GM19193 (cell line): ENCODE results near the gene NEDD9.

Experiments
- POLR2A ChIP-seq: IDR thresholded peaks from 4 replicates; pipeline ENCODE4 v1.6.1; 2011; ENCODE audit not compliant: insufficient read depth, insufficient read length; ENCODE audit errors: extremely low read depth

The NEDD9 gene

GRCh38 chr6:11171952-11172351, 60.5 kb downstream of the NEDD9 start:
- TF ChIP-seq POLR2A = no peak

DNA sequence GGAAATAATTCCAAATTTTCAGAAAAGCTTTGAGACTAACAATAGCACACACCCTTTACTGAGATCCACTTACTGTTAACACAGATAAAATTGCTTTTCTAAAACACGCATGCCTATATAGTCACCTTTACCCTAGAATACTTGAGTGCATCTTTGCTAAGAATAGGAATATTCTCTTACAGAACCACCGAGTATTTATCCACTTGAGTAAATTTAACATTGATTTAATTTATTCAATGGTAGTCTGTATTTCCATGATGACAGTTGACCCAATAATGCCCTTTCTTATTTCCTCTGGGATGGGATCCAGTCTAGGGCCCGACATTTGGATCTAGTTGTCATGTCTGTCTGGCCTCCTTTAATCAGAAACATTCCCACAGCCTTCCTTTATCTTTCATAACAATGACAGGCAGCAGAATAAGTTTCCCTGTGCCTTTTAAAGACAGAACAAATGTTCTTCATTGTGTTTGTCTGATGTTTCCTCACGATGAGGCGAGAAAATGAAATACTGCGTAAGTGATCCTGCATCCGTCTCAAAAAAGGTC, 64.3 kb downstream of the NEDD9 start:
- TF ChIP-seq POLR2A = no peak

DNA sequence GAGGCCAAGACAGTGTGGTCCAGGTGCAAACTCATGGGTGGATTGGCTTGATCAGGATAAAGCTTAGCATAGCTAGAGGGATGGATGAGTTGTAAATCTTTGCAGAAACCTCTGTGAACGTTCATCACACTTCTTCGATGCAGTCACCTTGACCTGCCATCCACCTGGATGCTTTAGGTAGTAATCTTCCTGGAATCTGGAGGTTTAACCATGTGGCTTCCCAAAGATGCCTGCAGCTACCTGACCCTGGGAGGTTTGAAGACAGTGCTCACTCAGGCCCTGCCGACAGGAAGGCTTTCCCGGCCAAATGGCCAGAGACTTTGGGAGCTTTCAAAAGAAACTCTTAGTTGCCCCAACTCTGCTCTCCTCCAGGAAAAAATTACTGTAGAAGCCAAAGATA, 65.5 kb downstream of the NEDD9 start:
- no peak for TF ChIP-seq POLR2A

DNA sequence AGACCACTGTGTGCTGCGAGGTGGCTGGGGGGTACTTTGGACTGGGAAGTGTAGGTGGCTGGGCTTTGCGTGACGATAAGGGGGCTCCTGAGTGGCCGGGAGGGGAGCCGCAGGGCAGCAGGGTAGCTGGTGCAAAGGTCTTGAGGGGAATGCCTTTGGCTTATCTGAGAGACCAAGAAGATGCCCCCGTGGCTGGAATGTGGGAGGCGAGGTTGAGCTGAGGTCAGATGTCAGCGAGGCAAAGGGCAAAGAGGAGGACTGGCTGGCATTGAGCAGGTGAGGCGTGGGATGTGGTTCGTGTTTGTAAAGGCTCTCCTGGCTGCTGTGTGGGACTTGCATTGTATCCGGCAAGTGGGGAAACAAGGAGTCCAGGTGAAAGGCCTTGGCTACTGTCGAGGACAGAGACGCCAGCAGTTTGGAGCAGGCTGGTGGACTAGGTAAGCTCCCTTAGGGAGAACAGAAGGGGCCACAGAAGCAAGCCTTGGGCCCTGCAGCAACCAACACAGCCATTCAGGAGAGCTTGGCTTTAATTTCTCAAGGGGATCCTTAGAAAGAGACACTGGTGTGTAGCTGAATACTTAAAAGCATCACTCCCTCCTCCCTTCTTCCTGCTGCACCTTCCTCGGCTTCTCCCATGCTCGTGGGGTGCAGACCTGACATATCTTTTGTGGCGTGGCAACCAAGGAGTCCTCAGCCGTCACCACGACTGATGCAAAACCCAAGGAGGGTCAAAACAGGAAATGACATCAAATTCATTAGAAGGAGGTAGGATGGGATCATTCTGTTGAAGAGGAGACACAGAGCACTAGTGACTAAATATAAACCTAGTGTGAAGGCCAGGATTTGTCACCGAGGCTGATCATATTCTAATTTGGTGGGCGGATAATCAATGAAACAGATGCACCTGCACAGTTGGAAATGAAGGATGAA, 67.5 kb downstream of the NEDD9 start:
- no peak for TF ChIP-seq POLR2A

DNA sequence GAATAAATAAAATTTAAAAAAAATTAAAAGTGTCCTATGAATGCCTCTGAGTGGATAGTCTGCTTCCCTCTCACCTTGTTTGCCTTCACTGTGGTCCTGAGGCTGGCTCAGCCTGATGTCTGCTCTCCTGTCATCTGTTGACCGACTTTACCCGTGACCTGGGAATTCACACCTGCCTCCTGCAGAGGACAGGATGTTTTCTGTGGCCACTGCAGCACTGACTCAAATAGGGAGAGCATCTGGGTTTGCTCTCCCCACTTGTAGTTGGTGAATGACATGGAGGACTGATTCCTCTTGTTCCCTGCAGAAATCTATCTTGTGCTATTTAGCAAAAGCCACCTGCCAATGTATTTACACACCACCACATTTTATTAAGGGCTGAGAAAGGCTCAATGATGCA, 68.5 kb downstream of the NEDD9 start:
- no peak for TF ChIP-seq POLR2A

- TF ChIP-seq POLR2A = no peak
Observed at GRCh38 chr6:11162262-11162661, 70.2 kb downstream of the NEDD9 start.

- no peak for TF ChIP-seq POLR2A
Observed at GRCh38 chr6:11161031-11161956, 71.2 kb downstream of the NEDD9 start.

GRCh38 chr6:11160199-11160598, 72.3 kb downstream of the NEDD9 start:
- no peak for TF ChIP-seq POLR2A

GRCh38 chr6:11155589-11155988, 76.9 kb downstream of the NEDD9 start:
- TF ChIP-seq POLR2A = no peak

GRCh38 chr6:11153447-11153846, 79.0 kb downstream of the NEDD9 start:
- TF ChIP-seq POLR2A = no peak

- no peak for TF ChIP-seq POLR2A
Observed at GRCh38 chr6:11152581-11152980, 79.9 kb downstream of the NEDD9 start.

DNA sequence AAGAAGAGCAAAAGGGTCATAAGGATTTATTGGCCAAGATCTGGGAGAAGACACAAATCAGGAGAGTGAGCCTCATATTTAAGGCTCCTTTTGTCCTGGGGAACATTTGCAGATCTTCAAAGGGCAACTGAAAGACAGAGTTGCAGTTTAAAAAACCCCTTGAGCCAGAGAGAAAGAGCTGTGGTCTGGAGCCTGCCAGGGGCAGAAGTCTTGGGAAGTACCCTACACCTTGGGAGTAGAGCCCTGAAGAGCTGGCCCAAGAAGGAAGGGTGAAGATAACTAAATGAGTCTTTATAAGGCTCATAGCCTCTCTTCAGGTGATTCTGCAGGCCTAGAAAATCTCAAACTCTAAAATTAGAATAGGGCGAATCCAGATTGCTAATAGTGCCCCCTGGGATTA, 81.0 kb downstream of the NEDD9 start:
- no peak for TF ChIP-seq POLR2A

DNA sequence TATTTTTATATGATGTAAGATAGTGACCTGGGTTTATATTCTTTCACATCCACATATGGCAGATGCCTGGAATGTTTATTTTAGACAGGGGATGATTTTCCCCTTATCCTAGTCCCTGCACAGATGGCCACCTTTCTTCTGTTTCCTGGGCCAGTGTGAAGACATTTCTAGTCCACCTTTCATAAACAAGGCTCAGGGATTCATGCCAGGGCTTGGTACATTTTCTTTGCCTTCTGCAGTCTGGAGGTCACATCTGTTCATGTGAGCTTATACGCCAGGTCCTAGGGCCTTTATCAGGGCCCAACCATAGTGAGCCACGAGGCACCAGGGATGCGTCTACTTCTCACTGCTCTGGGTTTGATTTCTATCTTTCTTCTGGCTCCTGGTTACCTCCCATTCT, 82.9 kb downstream of the NEDD9 start:
- TF ChIP-seq POLR2A = no peak

GRCh38 chr6:11146117-11146826, 86.2 kb downstream of the NEDD9 start:
- no peak for TF ChIP-seq POLR2A
